Caco-2 (cell line): ENCODE data around the gene CLEC16A. TPM values are rescaled to one million over a fixed set of nuclear protein-coding genes. Genes with fewer than 3 reads are reported as not detected.

Source experiments
- BruUV-seq: library from RNA; stranded (reverse); fragments of 400-500 nt; replicated peaks from 2 replicates; lab custom pipeline; 2021; lab: Mats Ljungman, UMichigan
- CTCF ChIA-PET: fragments of 300-600 bp; sonication (Branson Sonifier 250); formaldehyde crosslinking; loops from one replicate; lab custom pipeline; 2022; ENCODE audit warnings: antibody characterized with exemption; lab: Charles Lee
- POLR2A ChIA-PET: fragments of 300-600 bp; sonication (Branson Sonifier 250); formaldehyde crosslinking; loops from one replicate; lab custom pipeline; 2022; ENCODE audit warnings: antibody characterized with exemption; lab: Charles Lee
- DNase-seq, 2 experiments: peaks; one replicate each; pipeline versions ENCODE4 v3.0.0 to v3.0.0-alpha.2; 2020 to 2022
- H3K27me3 ChIP-seq: replicated peaks from 2 replicates; pipeline ENCODE4 v1.6.0; 2011; ENCODE audit warnings: low read length; ENCODE audit not compliant: control insufficient read depth, insufficient read depth
- H3K36me3 ChIP-seq: 2 replicates; pipeline ENCODE4 v1.5.1; 2011; ENCODE audit warnings: low read length; ENCODE audit not compliant: control insufficient read depth, insufficient read depth
- H3K4me1 ChIP-seq: fragments of 250-450 bp; sonication (Bioruptor Pico); 2 replicates; pipeline ENCODE4 v1.5.1; 2020; ENCODE audit warnings: mild to moderate bottlenecking
- H3K4me3 ChIP-seq: 2 replicates; pipeline ENCODE4 v1.5.1; 2011; ENCODE audit warnings: low read depth, mild to moderate bottlenecking, control low read depth, low read length
- H3K9me3 ChIP-seq: fragments of 250-450 bp; sonication (Bioruptor Pico); 2 replicates; pipeline ENCODE4 v1.5.1; 2020; ENCODE audit warnings: mild to moderate bottlenecking, moderate library complexity
- H3K27ac Mint-ChIP-seq: one replicate; pipeline ENCODE4 v1.8.0; 2022; ENCODE audit warnings: mixed read lengths; ENCODE audit not compliant: unreplicated experiment
- H3K27me3 Mint-ChIP-seq: one replicate; pipeline ENCODE4 v1.8.0; 2022; ENCODE audit warnings: mixed read lengths; ENCODE audit not compliant: insufficient read depth, unreplicated experiment
- H3K36me3 Mint-ChIP-seq: one replicate; pipeline ENCODE4 v1.8.0; 2022; ENCODE audit warnings: mild to moderate bottlenecking, mixed read lengths; ENCODE audit not compliant: insufficient read depth, unreplicated experiment
- H3K4me1 Mint-ChIP-seq: one replicate; pipeline ENCODE4 v1.8.0; 2022; ENCODE audit warnings: low read depth, mixed read lengths; ENCODE audit not compliant: unreplicated experiment
- H3K4me3 Mint-ChIP-seq: one replicate; pipeline ENCODE4 v1.8.0; 2022; ENCODE audit warnings: mild to moderate bottlenecking, moderate library complexity, mixed read lengths; ENCODE audit not compliant: unreplicated experiment
- H3K9me3 Mint-ChIP-seq: one replicate; pipeline ENCODE4 v1.8.0; 2022; ENCODE audit warnings: mixed read lengths; ENCODE audit not compliant: unreplicated experiment
- CTCF ChIP-seq, 2 experiments: fragments of 200-600 bp in 1 of 2; IDR thresholded peaks; 1 replicate in 1 of 2; 2 replicates in 1 of 2; pipeline versions ENCODE4 v1.5.1 to v1.8.0; 2011 to 2022; ENCODE audit warnings: antibody characterized with exemption in 1 of 2, control low read depth in 1 of 2, inconsistent platforms in 1 of 2, low read depth in 1 of 2, low read length in 1 of 2, mild to moderate bottlenecking in 1 of 2, moderate library complexity in 1 of 2; ENCODE audit not compliant: insufficient read depth in 1 of 2, severe bottlenecking in 1 of 2, unreplicated experiment in 1 of 2
- intact Hi-C: fragments of 100-400 bp; cut with micrococcal nuclease; formaldehyde crosslinking; loops from one replicate; pipeline ENCODE4 v1.10.0; 2022; ENCODE audit not compliant: unreplicated experiment
- total RNA-seq: library from RNA; stranded (reverse); gene quantifications from 2 replicates; pipeline ENCODE4 v1.2.3, GENCODE V29; 2022

CLEC16A gene
- total RNA-seq, 1 experiment from 2014 or later: 27.0 TPM

- Histone ChIP-seq H3K36me3 (no peaks in the 10 kb centered on the region), H3K4me3 (no peak overlapping the region)
Measured at GRCh38 chr16:11084876-11085485, 140.6 kb downstream of the CLEC16A start.

GRCh38 chr16:11085916-11086315 is 141.6 kb downstream of the CLEC16A start:
- TF ChIP-seq CTCF (IDR thresholded peaks at IDR 0.05; ENCODE audit: insufficient read depth in 1 of 2, low read depth in 1 of 2, low read length in 1 of 2, severe bottlenecking in 1 of 2, unreplicated experiment in 1 of 2): no peak
- Histone ChIP-seq H3K4me1 (no peaks in the 10 kb centered on the region), H3K9me3 (no peaks in the 10 kb centered on the region), H3K27me3 (no peaks in the 10 kb centered on the region), H3K36me3 (no peaks in the 10 kb centered on the region), H3K4me3 (no peak overlapping the region)
- CTCF ChIA-PET: no interaction called here
- Mint-ChIP-seq H3K36me3 (peaks cover 9% of the 10 kb centered on the region), H3K4me1 (peaks cover under 1% of the 10 kb centered on the region), H3K27me3 (no peaks in the 10 kb centered on the region), H3K27ac (no peak overlapping the region), H3K4me3 (no peak overlapping the region), H3K9me3 (no peaks in the 10 kb centered on the region)
- DNase-seq: no peak
- no TSS peak for BruUV-seq
- intact Hi-C loops: no loop called here
- POLR2A ChIA-PET: no interaction called here

More at GRCh38 chr16:11084876-11085485, 140.6 kb downstream of the CLEC16A start:
- H3K4me1 ChIP-seq: peaks cover 2% of the 10 kb centered on the region
- ChIA-PET CTCF (no interaction called here), POLR2A (no interaction called here)
- intact Hi-C loops: no loop called here
- no peaks in the 10 kb centered on the region for H3K9me3 Mint-ChIP-seq
- no peak for DNase-seq
- H3K36me3 Mint-ChIP-seq: peaks cover 9% of the 10 kb centered on the region
- no peak for TF ChIP-seq CTCF (IDR thresholded peaks at IDR 0.05; ENCODE audit: insufficient read depth in 1 of 2, low read depth in 1 of 2, low read length in 1 of 2, severe bottlenecking in 1 of 2, unreplicated experiment in 1 of 2)
- H3K27me3 Mint-ChIP-seq: no peaks in the 10 kb centered on the region
- H3K4me1 Mint-ChIP-seq: peaks cover 9% of the 10 kb centered on the region
- no peaks in the 10 kb centered on the region for H3K27me3 ChIP-seq
- no peaks in the 10 kb centered on the region for H3K9me3 ChIP-seq
- H3K4me3 Mint-ChIP-seq: no peak overlapping the region
- BruUV-seq: no TSS peak
- no peak overlapping the region for H3K27ac Mint-ChIP-seq

GRCh38 chr16:11087691-11088073 is 143.3 kb downstream of the CLEC16A start:
- no peak overlapping the region for H3K27ac Mint-ChIP-seq
- no peak for TF ChIP-seq CTCF (IDR thresholded peaks at IDR 0.05; ENCODE audit: insufficient read depth in 1 of 2, low read depth in 1 of 2, low read length in 1 of 2, severe bottlenecking in 1 of 2, unreplicated experiment in 1 of 2)
- POLR2A ChIA-PET: no interaction called here

More at GRCh38 chr16:11087691-11088073, 143.3 kb downstream of the CLEC16A start:
- Mint-ChIP-seq H3K9me3 (no peaks in the 10 kb centered on the region), H3K4me1 (no peaks in the 10 kb centered on the region), H3K36me3 (peaks cover 9% of the 10 kb centered on the region), H3K4me3 (no peak overlapping the region), H3K27me3 (no peaks in the 10 kb centered on the region)
- no peaks in the 10 kb centered on the region for H3K9me3 ChIP-seq
- no peak overlapping the region for H3K4me3 ChIP-seq
- intact Hi-C loops: no loop called here
- CTCF ChIA-PET: no interaction called here
- DNase-seq: no peak
- H3K36me3 ChIP-seq: no peaks in the 10 kb centered on the region
- H3K4me1 ChIP-seq: no peaks in the 10 kb centered on the region
- BruUV-seq: no TSS peak
- H3K27me3 ChIP-seq: no peaks in the 10 kb centered on the region
